HepG2 (cell line): ENCODE measurements around the gene MSS51. TPM values are rescaled to one million over a fixed set of nuclear protein-coding genes. Genes with fewer than 3 reads are reported as not detected.

Experiments
- CBX2 ChIP-seq, 2 experiments: fragments of 200-600 bp in 1 of 2; sonication (generic); formaldehyde crosslinking in 1 of 2; IDR thresholded peaks; 2 replicates each; pipeline versions ENCODE4 v1.7.0 to v1.8.1; 2018 to 2022; ENCODE audit warnings: low read depth in 2 of 2, low read length in 1 of 2, mild to moderate bottlenecking in 1 of 2, missing genetic modification reagents in 1 of 2
- CREBL2 ChIP-seq: sonication (generic); formaldehyde crosslinking; IDR thresholded peaks from 2 replicates; pipeline ENCODE4 v1.8.1; 2023; ENCODE audit warnings: missing genetic modification reagents, mild to moderate bottlenecking, borderline replicate concordance
- DPF2 ChIP-seq: sonication (generic); formaldehyde crosslinking; IDR thresholded peaks from 2 replicates; pipeline ENCODE4 v1.4.0; 2020; ENCODE audit warnings: mild to moderate bottlenecking, low read depth, missing genetic modification reagents, borderline replicate concordance
- GLI4 ChIP-seq: sonication (generic); formaldehyde crosslinking; IDR thresholded peaks from 2 replicates; pipeline ENCODE4 v1.5.1; 2020; ENCODE audit warnings: missing genetic modification reagents, mild to moderate bottlenecking, moderate library complexity, borderline replicate concordance
- PAF1 ChIP-seq: IDR thresholded peaks from 2 replicates; pipeline ENCODE4 v1.6.1; 2016; ENCODE audit warnings: missing genetic modification reagents, missing compliant biosample characterization
- REPIN1 ChIP-seq: sonication (generic); formaldehyde crosslinking; IDR thresholded peaks from 2 replicates; pipeline ENCODE4 v1.8.0; 2022; ENCODE audit warnings: missing genetic modification reagents, low read depth, mild to moderate bottlenecking, borderline replicate concordance
- SCMH1 ChIP-seq: sonication (generic); formaldehyde crosslinking; IDR thresholded peaks from 2 replicates; pipeline ENCODE4 v1.9.0; 2021; ENCODE audit warnings: missing genetic modification reagents, mild to moderate bottlenecking, borderline replicate concordance
- ZFAT ChIP-seq: sonication (generic); formaldehyde crosslinking; conservative IDR thresholded peaks from 2 replicates; pipeline ENCODE4 v1.8.1; 2023; ENCODE audit warnings: missing genetic modification reagents, inconsistent platforms
- ZNF12 ChIP-seq: sonication (generic); formaldehyde crosslinking; IDR thresholded peaks from 2 replicates; pipeline ENCODE4 v1.5.0; 2020; ENCODE audit warnings: missing genetic modification reagents
- ZNF143 ChIP-seq: sonication (generic); formaldehyde crosslinking; IDR thresholded peaks from 2 replicates; pipeline ENCODE4 v1.4.0; 2020; ENCODE audit warnings: missing genetic modification reagents
- ZNF253 ChIP-seq: sonication (generic); formaldehyde crosslinking; IDR thresholded peaks from 2 replicates; pipeline ENCODE4 v1.8.0; 2022; ENCODE audit warnings: mild to moderate bottlenecking, missing genetic modification reagents, borderline replicate concordance
- ZNF766 ChIP-seq: sonication (generic); formaldehyde crosslinking; IDR thresholded peaks from 2 replicates; pipeline ENCODE4 v1.5.0; 2020; ENCODE audit warnings: missing genetic modification reagents, borderline replicate concordance
- polyA plus RNA-seq, 8 experiments: library from polyadenylated mRNA; depleted of rRNA in 3 of 8; stranded (reverse) in 7 of 8; unstranded in 1 of 8; fragments of >200 nt; fragmentation: Illumina TruSeq in 4 of 8; extraction: Trizol in 4 of 8; gene quantifications; 2 replicates each; pipeline versions ENCODE4 v1.2.1 to v1.2.3, GENCODE V29; 2011 to 2016; ENCODE audit warnings: low read depth in 4 of 8, missing spikeins in 1 of 8, mixed read lengths in 1 of 8; ENCODE audit not compliant: insufficient read depth in 1 of 8
- total RNA-seq, 5 experiments: library from RNA; depleted of rRNA; stranded (reverse); fragments of >200 nt; fragmentation: Illumina TruSeq; extraction: Trizol; gene quantifications; 2 replicates each; pipeline ENCODE4 v1.2.3, GENCODE V29; 2016; ENCODE audit warnings: low read depth in 1 of 5
- TF ChIP-seq, protein P1 (sequence below): sonication (generic); formaldehyde crosslinking; IDR thresholded peaks from 2 replicates; pipeline ENCODE4 v1.4.0; 2020; ENCODE audit warnings: missing genetic modification reagents, borderline replicate concordance
- TF ChIP-seq, protein P2 (sequence below): sonication (generic); formaldehyde crosslinking; IDR thresholded peaks from one replicate; pipeline ENCODE4 v1.5.1; 2020; ENCODE audit warnings: mild to moderate bottlenecking, missing genetic modification reagents; ENCODE audit errors: not compliant biosample characterization

MSS51 gene
- total and polyA plus RNA-seq, 2 of the 13 experiments (the other 11 are each of a cell fraction or from before 2014, with no cell fraction given): 0.91 to 2.4 TPM

DNA sequence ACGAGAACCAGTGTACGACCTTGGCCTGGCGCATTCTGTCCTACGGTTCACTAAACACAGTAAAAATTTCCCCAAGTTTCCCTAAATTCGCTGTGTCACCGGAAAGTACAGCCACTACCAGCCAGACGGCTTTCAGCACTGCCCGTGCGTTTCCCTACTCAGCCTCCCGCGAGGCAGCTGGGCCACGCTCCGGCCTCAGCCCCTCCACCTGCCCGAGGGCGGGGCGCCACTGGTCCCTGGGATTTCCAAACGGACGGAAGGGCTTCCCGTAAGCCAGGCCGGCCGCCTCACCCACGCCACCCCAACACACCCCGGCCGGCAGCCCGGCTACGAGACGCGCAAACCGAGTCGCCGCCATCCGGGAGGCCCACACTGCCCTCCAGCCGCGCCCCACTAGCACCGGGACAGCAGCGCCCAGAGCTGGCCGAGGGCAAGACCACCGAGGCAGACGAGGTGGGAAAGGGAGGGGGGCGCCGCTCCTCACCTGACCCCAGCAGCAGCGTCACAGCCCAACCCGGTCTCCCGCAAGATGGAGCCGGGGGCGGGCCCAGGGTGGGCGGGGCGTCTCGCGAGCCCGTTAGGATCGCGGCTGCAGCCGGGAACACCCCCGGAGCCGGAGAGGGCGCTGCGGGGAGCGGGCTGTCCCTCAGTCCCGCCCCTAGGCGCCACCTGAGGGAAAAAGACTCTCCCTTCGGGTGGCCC lies 19.7 kb downstream of the MSS51 start, which contains the start of gene ANXA7 (continued):
- TF ChIP-seq GLI4 (CRISPR knock-in tag) (no peak; the same call in 1 of the 2 replicates), DPF2 (CRISPR knock-in tag) (no peak; the same call in 1 of the 2 replicates), CBX2 (IDR thresholded peaks at IDR 0.05; ENCODE audit: low read depth, low read length) (no peak), CBX2 (CRISPR knock-in tag; IDR thresholded peaks at IDR 0.05; ENCODE audit: low read depth) (no peak), CREBL2 (CRISPR knock-in tag) (no peak; the same call in none of the 2 replicates), ZNF12 (peak; percentile 64), ZNF253 (CRISPR knock-in tag) (0 out of 2 replicates have a peak, but pooled peaks have one; percentile 23), PAF1 (no peak), ZNF766 (CRISPR knock-in tag) (no peak), REPIN1 (CRISPR knock-in tag) (no peak; the same call in 1 of the 2 replicates), SCMH1 (CRISPR knock-in tag) (no peak), ZNF143 (CRISPR knock-in tag) (0 out of 2 replicates have a peak, but pooled peaks have one; percentile 10), ZFAT (CRISPR knock-in tag) (no peak)
- TF ChIP-seq, protein P1, sequence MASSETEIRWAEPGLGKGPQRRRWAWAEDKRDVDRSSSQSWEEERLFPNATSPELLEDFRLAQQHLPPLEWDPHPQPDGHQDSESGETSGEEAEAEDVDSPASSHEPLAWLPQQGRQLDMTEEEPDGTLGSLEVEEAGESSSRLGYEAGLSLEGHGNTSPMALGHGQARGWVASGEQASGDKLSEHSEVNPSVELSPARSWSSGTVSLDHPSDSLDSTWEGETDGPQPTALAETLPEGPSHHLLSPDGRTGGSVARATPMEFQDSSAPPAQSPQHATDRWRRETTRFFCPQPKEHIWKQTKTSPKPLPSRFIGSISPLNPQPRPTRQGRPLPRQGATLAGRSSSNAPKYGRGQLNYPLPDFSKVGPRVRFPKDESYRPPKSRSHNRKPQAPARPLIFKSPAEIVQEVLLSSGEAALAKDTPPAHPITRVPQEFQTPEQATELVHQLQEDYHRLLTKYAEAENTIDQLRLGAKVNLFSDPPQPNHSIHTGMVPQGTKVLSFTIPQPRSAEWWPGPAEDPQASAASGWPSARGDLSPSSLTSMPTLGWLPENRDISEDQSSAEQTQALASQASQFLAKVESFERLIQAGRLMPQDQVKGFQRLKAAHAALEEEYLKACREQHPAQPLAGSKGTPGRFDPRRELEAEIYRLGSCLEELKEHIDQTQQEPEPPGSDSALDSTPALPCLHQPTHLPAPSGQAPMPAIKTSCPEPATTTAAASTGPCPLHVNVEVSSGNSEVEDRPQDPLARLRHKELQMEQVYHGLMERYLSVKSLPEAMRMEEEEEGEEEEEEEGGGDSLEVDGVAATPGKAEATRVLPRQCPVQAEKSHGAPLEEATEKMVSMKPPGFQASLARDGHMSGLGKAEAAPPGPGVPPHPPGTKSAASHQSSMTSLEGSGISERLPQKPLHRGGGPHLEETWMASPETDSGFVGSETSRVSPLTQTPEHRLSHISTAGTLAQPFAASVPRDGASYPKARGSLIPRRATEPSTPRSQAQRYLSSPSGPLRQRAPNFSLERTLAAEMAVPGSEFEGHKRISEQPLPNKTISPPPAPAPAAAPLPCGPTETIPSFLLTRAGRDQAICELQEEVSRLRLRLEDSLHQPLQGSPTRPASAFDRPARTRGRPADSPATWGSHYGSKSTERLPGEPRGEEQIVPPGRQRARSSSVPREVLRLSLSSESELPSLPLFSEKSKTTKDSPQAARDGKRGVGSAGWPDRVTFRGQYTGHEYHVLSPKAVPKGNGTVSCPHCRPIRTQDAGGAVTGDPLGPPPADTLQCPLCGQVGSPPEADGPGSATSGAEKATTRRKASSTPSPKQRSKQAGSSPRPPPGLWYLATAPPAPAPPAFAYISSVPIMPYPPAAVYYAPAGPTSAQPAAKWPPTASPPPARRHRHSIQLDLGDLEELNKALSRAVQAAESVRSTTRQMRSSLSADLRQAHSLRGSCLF (CRISPR knock-in tag): no peak
- TF ChIP-seq, protein P2, sequence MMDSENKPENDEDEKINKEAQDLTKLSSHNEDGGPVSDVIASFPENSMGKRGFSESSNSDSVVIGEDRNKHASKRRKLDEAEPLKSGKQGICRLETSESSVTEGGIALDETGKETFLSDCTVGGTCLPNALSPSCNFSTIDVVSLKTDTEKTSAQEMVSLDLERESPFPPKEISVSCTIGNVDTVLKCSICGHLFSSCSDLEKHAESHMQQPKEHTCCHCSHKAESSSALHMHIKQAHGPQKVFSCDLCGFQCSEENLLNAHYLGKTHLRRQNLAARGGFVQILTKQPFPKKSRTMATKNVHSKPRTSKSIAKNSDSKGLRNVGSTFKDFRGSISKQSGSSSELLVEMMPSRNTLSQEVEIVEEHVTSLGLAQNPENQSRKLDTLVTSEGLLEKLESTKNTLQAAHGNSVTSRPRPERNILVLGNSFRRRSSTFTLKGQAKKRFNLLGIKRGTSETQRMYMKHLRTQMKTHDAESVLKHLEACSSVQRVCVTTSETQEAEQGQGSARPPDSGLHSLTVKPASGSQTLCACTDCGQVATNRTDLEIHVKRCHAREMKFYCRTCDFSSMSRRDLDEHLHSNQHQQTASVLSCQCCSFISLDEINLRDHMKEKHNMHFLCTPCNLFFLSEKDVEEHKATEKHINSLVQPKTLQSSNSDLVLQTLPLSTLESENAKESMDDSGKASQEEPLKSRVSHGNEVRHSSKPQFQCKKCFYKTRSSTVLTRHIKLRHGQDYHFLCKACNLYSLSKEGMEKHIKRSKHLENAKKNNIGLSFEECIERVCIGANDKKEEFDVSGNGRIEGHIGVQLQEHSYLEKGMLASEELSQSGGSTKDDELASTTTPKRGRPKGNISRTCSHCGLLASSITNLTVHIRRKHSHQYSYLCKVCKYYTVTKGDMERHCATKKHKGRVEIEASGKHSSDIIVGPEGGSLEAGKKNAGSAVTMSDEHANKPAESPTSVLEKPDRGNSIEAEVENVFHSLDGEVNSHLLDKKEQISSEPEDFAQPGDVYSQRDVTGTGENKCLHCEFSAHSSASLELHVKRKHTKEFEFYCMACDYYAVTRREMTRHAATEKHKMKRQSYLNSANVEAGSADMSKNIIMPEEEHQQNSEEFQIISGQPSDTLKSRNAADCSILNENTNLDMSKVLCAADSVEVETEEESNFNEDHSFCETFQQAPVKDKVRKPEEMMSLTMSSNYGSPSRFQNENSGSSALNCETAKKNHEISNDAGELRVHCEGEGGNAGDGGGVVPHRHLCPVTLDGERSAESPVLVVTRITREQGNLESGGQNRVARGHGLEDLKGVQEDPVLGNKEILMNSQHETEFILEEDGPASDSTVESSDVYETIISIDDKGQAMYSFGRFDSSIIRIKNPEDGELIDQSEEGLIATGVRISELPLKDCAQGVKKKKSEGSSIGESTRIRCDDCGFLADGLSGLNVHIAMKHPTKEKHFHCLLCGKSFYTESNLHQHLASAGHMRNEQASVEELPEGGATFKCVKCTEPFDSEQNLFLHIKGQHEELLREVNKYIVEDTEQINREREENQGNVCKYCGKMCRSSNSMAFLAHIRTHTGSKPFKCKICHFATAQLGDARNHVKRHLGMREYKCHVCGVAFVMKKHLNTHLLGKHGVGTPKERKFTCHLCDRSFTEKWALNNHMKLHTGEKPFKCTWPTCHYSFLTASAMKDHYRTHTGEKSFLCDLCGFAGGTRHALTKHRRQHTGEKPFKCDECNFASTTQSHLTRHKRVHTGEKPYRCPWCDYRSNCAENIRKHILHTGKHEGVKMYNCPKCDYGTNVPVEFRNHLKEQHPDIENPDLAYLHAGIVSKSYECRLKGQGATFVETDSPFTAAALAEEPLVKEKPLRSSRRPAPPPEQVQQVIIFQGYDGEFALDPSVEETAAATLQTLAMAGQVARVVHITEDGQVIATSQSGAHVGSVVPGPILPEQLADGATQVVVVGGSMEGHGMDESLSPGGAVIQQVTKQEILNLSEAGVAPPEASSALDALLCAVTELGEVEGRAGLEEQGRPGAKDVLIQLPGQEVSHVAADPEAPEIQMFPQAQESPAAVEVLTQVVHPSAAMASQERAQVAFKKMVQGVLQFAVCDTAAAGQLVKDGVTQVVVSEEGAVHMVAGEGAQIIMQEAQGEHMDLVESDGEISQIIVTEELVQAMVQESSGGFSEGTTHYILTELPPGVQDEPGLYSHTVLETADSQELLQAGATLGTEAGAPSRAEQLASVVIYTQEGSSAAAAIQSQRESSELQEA: peak; percentile 73
